K562 (cell line): Measurements from ENCODE around the gene FOXK2. TPM values are rescaled to one million over a fixed set of nuclear protein-coding genes. Genes with fewer than 3 reads are reported as not detected.

Experiments
- E2F6 ChIP-seq, 2 experiments: IDR thresholded peaks; 2 replicates each; pipeline ENCODE4 v1.6.1; 2011; ENCODE audit warnings: borderline replicate concordance in 1 of 2, control low read depth in 1 of 2, low read depth in 1 of 2, low read length in 1 of 2, mild to moderate bottlenecking in 1 of 2, mixed read lengths in 1 of 2, moderate library complexity in 1 of 2; ENCODE audit not compliant: insufficient read depth in 1 of 2, insufficient read length in 1 of 2, poor library complexity in 1 of 2, severe bottlenecking in 1 of 2; ENCODE audit errors: extremely low read depth in 1 of 2
- ELK3 ChIP-seq: fragments of 450-650 bp; formaldehyde crosslinking; IDR thresholded peaks from 2 replicates; pipeline ENCODE4 v1.4.0; 2020; ENCODE audit warnings: mild to moderate bottlenecking
- ESRRB ChIP-seq: fragments of 250-450 bp; sonication (Bioruptor Pico); IDR thresholded peaks from 2 replicates; pipeline ENCODE4 v1.5.0; 2020; ENCODE audit warnings: mild to moderate bottlenecking, moderate library complexity, borderline replicate concordance
- ETV5 ChIP-seq: sonication (generic); formaldehyde crosslinking; IDR thresholded peaks from 2 replicates; pipeline ENCODE4 v1.4.0; 2020; ENCODE audit warnings: low read depth, mild to moderate bottlenecking, missing genetic modification reagents
- EWSR1 ChIP-seq: fragments of 450-650 bp; IDR thresholded peaks from 2 replicates; pipeline ENCODE4 v1.6.1; 2018; ENCODE audit warnings: borderline replicate concordance, mild to moderate bottlenecking, low read depth, moderate library complexity; ENCODE audit not compliant: partially characterized antibody
- MED1 ChIP-seq: sonication (generic); formaldehyde crosslinking; IDR thresholded peaks from 2 replicates; pipeline ENCODE4 v1.8.1; 2023; ENCODE audit warnings: missing genetic modification reagents, borderline replicate concordance
- OTX1 ChIP-seq: fragments of 450-650 bp; formaldehyde crosslinking; IDR thresholded peaks from 2 replicates; pipeline ENCODE4 v1.4.0; 2022; ENCODE audit warnings: mild to moderate bottlenecking
- SRF ChIP-seq, 2 experiments: fragments of 250-450, 450-650 bp in 1 of 2; sonication (Bioruptor Pico) in 1 of 2; sonication (generic) in 1 of 2; formaldehyde crosslinking; IDR thresholded peaks; 2 replicates each; pipeline versions ENCODE4 v1.5.0 to v1.5.1; 2020 to 2022; ENCODE audit warnings: mild to moderate bottlenecking in 1 of 2, missing genetic modification reagents in 1 of 2
- ZBTB5 ChIP-seq: fragments of 450-650 bp; IDR thresholded peaks from 2 replicates; pipeline ENCODE4 v1.6.1; 2017; ENCODE audit warnings: antibody characterized with exemption
- ZNF133 ChIP-seq: fragments of 250-450 bp; sonication (Bioruptor Pico); IDR thresholded peaks from 2 replicates; pipeline ENCODE4 v1.4.0; 2020; ENCODE audit warnings: mild to moderate bottlenecking
- ZNF592 ChIP-seq: fragments of 450-650 bp; IDR thresholded peaks from 2 replicates; pipeline ENCODE4 v1.6.1; 2017; ENCODE audit warnings: antibody characterized with exemption, mild to moderate bottlenecking
- ZNF780A ChIP-seq: fragments of 250-450 bp; sonication (Bioruptor Pico); IDR thresholded peaks from 2 replicates; pipeline ENCODE4 v1.5.0; 2021; ENCODE audit warnings: mild to moderate bottlenecking
- polyA plus RNA-seq, 8 experiments: library from polyadenylated mRNA; depleted of rRNA in 4 of 8; stranded (reverse) in 5 of 8; unstranded in 3 of 8; fragments of >200 nt; fragmentation: Nextera tagmentation in 2 of 8; fragmentation: Illumina TruSeq in 1 of 8; extraction: Ambion mirVana in 2 of 8; extraction: Trizol in 1 of 8; gene quantifications; 2 replicates each; pipeline versions ENCODE4 v1.2.1 to v1.2.3, GENCODE V29; 2011 to 2014; ENCODE audit warnings: inconsistent platforms in 1 of 8, missing spikeins in 1 of 8
- total RNA-seq, 7 experiments: library from RNA; depleted of rRNA in 6 of 7; stranded (reverse); fragments of >200 nt in 6 of 7; fragmentation: Illumina TruSeq in 2 of 7; extraction: Trizol in 2 of 7; gene quantifications; 2 replicates each; pipeline versions ENCODE4 v1.2.1 to v1.2.3, GENCODE V29; 2011 to 2021; ENCODE audit warnings: low replicate concordance in 1 of 7
- TF ChIP-seq, protein P1 (sequence below): fragments of 250-450 bp; sonication (Bioruptor Pico); IDR thresholded peaks from 2 replicates; pipeline ENCODE4 v1.8.0; 2021; ENCODE audit warnings: moderate library complexity, mild to moderate bottlenecking, inconsistent platforms
- TF ChIP-seq, protein P2 (sequence below): fragments of 250-450 bp; sonication (Bioruptor Pico); IDR thresholded peaks from 2 replicates; pipeline ENCODE4 v1.9.0; 2021; ENCODE audit warnings: mild to moderate bottlenecking

Gene FOXK2
- total and polyA plus RNA-seq, 9 of the 15 experiments (the other 6 are each of a cell fraction or from before 2014, with no cell fraction given): 3.0 to 86.0 (median 44.1) TPM

- TF ChIP-seq, protein P1, sequence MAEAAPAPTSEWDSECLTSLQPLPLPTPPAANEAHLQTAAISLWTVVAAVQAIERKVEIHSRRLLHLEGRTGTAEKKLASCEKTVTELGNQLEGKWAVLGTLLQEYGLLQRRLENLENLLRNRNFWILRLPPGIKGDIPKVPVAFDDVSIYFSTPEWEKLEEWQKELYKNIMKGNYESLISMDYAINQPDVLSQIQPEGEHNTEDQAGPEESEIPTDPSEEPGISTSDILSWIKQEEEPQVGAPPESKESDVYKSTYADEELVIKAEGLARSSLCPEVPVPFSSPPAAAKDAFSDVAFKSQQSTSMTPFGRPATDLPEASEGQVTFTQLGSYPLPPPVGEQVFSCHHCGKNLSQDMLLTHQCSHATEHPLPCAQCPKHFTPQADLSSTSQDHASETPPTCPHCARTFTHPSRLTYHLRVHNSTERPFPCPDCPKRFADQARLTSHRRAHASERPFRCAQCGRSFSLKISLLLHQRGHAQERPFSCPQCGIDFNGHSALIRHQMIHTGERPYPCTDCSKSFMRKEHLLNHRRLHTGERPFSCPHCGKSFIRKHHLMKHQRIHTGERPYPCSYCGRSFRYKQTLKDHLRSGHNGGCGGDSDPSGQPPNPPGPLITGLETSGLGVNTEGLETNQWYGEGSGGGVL (CRISPR knock-in tag): no peak
- TF ChIP-seq EWSR1 (no peak), ZNF133 (no peak), ZNF592 (peak; percentile 94), E2F6 (IDR thresholded peaks at IDR 0.05; ENCODE audit: borderline replicate concordance in 1 of 2, extremely low read depth in 1 of 2, insufficient read depth in 1 of 2, insufficient read length in 1 of 2, low read depth in 1 of 2, low read length in 1 of 2, poor library complexity in 1 of 2, severe bottlenecking in 1 of 2) (peak; percentile 91 to 95), OTX1 (CRISPR knock-in tag) (no peak), ETV5 (CRISPR knock-in tag) (no peak), ZNF780A (CRISPR knock-in tag) (no peak), ELK3 (no peak), ESRRB (CRISPR knock-in tag) (no peak), MED1 (no peak), ZBTB5 (0 out of 2 replicates have a peak, but pooled peaks have one; percentile 28), SRF (CRISPR knock-in tag; IDR thresholded peaks at IDR 0.05) (no peak)
- TF ChIP-seq, protein P2, sequence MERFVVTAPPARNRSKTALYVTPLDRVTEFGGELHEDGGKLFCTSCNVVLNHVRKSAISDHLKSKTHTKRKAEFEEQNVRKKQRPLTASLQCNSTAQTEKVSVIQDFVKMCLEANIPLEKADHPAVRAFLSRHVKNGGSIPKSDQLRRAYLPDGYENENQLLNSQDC (CRISPR knock-in tag): no peak
Observed at GRCh38 chr17:82518826-82519810, at the start of gene FOXK2 (continued).
